ENCODE results near the gene BAAT. TPM values are rescaled to one million over a fixed set of nuclear protein-coding genes. Genes with fewer than 3 reads are reported as not detected.

The BAAT gene
- polyA plus RNA-seq, 1 experiment: not detected

DNA sequence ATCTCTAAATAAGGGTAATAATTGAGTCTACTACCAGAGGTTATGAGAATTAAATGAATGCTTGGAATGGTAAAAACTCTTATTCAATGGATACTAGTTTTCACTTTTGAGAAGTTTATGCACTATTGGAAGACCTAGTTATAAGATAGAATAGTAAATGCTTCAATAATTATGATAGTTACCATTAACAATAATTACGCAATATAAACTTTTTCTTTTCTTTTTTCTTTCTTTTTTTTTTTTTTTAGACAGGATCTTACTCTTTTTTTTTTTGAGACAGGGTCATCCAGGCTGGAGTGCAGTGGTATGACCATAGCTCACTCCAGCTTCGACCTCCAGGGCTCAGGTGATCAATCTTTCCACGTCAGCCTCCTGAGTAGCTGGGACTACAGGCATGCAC is 44.1 kb upstream of the BAAT start:
- CTCF ChIA-PET: interaction anchor here (1.7 kb wide), 1 partner anchor 20 kb away, joined by 5 read pairs; no protein-coding TSS in a partner anchor
- POLR2A ChIA-PET: no interaction called here

DNA sequence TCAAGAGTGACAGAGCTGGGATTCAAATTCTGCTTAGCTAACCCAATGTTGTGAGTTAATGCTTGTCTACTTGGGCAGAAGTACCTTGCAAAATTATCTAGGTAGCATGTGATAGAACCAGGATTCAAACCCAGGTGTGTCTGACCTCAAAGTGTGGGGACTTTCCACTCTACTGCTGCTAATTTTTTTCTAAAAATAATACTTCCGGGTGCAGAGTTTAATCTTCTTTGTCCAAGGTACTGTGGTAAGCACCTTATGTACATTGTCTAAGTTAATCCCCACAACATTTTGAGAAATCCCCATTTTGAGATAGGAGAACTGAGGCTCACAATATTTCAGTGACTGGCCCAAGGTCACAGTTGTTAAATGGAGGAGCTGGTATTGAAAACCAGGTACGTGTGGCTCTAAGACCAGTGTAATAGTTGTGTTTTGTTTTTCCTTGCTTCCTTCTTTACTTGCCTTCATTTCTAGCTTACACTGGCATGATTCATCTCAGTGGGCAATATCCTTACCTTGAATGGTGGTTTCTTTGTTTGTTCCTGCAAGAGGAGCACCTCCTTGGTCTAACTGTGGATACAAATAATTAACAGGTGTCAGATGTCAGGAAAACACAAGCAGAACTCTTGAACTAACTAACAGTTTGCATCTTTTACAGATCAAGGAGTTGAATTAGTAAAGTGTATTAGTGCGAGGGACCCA is 43.3 kb upstream of the BAAT start:
- no peaks in the 10 kb centered on the region; the same call in none of the 2 replicates for H3K27me3 ChIP-seq (ENCODE audit: control insufficient read depth, insufficient read depth, low read length)
- H3K4me3 ChIP-seq (ENCODE audit: low read depth, low read length): no peak overlapping the region
- no peaks in the 10 kb centered on the region for H3K36me3 ChIP-seq (ENCODE audit: control insufficient read depth, insufficient read depth, low read length)
- TF ChIP-seq, protein P1, sequence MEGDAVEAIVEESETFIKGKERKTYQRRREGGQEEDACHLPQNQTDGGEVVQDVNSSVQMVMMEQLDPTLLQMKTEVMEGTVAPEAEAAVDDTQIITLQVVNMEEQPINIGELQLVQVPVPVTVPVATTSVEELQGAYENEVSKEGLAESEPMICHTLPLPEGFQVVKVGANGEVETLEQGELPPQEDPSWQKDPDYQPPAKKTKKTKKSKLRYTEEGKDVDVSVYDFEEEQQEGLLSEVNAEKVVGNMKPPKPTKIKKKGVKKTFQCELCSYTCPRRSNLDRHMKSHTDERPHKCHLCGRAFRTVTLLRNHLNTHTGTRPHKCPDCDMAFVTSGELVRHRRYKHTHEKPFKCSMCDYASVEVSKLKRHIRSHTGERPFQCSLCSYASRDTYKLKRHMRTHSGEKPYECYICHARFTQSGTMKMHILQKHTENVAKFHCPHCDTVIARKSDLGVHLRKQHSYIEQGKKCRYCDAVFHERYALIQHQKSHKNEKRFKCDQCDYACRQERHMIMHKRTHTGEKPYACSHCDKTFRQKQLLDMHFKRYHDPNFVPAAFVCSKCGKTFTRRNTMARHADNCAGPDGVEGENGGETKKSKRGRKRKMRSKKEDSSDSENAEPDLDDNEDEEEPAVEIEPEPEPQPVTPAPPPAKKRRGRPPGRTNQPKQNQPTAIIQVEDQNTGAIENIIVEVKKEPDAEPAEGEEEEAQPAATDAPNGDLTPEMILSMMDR (IDR thresholded peaks at IDR 0.05; ENCODE audit: insufficient read depth, low read depth, low read length): no peak
- DNase-seq (ENCODE audit: low read depth): no peak
- ChIA-PET POLR2A (no interaction called here), CTCF (interaction anchor here (1.7 kb wide), 1 partner anchor 21 kb away, joined by 5 read pairs; no protein-coding TSS in a partner anchor)

More for the DNA sequence above, 44.1 kb upstream of the BAAT start:
- no peak for DNase-seq (ENCODE audit: low read depth)
- H3K36me3 ChIP-seq (ENCODE audit: control insufficient read depth, insufficient read depth, low read length): no peaks in the 10 kb centered on the region
- no peak overlapping the region for H3K4me3 ChIP-seq (ENCODE audit: low read depth, low read length)
- TF ChIP-seq, protein P1 (IDR thresholded peaks at IDR 0.05; ENCODE audit: insufficient read depth, low read depth, low read length): no peak
- no peaks in the 10 kb centered on the region; the same call in none of the 2 replicates for H3K27me3 ChIP-seq (ENCODE audit: control insufficient read depth, insufficient read depth, low read length)

- Histone ChIP-seq H3K36me3 (ENCODE audit: control insufficient read depth, insufficient read depth, low read length) (no peaks in the 10 kb centered on the region), H3K27me3 (ENCODE audit: control insufficient read depth, insufficient read depth, low read length) (no peaks in the 10 kb centered on the region; the same call in none of the 2 replicates), H3K4me3 (ENCODE audit: low read depth, low read length) (no peak overlapping the region)
- CTCF ChIA-PET: interaction anchor here (1.7 kb wide), 1 partner anchor 21 kb away, joined by 5 read pairs; no protein-coding TSS in a partner anchor
- POLR2A ChIA-PET: no interaction called here
- TF ChIP-seq, protein P1 (IDR thresholded peaks at IDR 0.05; ENCODE audit: insufficient read depth, low read depth, low read length): no peak
- DNase-seq (ENCODE audit: low read depth): no peak
These were observed 42.6 kb upstream of the BAAT start for GRCh38 chr9:101427358-101427757.

GRCh38 chr9:101421653-101422065 is 36.9 kb upstream of the BAAT start:
- DNase-seq (ENCODE audit: low read depth): no peak
- TF ChIP-seq, protein P1 (IDR thresholded peaks at IDR 0.05; ENCODE audit: insufficient read depth, low read depth, low read length): no peak
- Histone ChIP-seq H3K36me3 (ENCODE audit: control insufficient read depth, insufficient read depth, low read length) (no peaks in the 10 kb centered on the region), H3K27me3 (ENCODE audit: control insufficient read depth, insufficient read depth, low read length) (no peaks in the 10 kb centered on the region; the same call in 1 of the 2 replicates), H3K4me3 (ENCODE audit: low read depth, low read length) (no peak overlapping the region)
- CTCF ChIA-PET: no interaction called here
- POLR2A ChIA-PET: no interaction called here

DNA sequence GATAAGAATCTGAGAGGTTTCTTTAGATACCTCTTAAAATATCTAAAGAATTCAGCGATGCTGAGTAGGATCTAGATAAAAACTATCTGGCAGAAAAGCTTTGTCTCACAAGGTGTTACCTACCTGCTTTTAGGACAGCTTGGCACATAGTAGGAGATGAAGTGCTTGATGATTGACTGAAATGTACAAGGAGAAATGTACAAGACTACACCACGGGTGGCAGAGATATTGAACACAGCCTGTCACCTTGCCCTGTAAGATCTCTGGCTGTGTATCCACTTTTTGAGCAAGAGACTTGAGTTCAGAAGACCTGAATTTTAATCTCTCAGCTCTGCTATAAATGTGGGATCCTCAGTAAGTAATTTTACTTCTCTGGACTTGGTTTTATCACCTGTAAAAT is 35.1 kb upstream of the BAAT start:
- ChIA-PET CTCF (interaction anchor here (1.2 kb wide), 1 partner anchor 16 kb away, joined by 4 read pairs; the partner anchor contains the start of gene ALDOB), POLR2A (no interaction called here)
- TF ChIP-seq, protein P1 (IDR thresholded peaks at IDR 0.05; ENCODE audit: insufficient read depth, low read depth, low read length): no peak
- no peaks in the 10 kb centered on the region for H3K36me3 ChIP-seq (ENCODE audit: control insufficient read depth, insufficient read depth, low read length)
- H3K4me3 ChIP-seq (ENCODE audit: low read depth, low read length): no peak overlapping the region
- no peak for DNase-seq (ENCODE audit: low read depth)
- H3K27me3 ChIP-seq (ENCODE audit: control insufficient read depth, insufficient read depth, low read length): no peaks in the 10 kb centered on the region
